Measurements from ENCODE around the gene KCNQ1.

DNA sequence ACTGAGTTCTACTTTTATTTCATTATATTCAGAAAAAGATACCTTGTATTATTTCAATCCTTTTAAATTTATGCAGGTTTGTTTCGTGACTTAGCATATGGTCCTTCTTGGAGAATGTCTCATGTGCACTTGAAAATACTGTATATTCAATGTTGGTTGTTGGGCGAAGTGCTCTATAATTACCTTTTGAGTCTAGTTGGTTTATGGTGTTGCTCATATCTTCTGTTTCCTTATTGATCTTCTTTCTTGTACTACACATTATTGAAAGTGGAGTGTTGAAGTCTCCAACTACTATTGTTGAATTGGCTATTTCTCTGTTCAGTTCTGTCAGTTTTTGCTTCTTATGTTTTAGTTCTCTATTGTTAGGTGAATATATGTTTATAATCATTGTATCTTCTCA, 164.5 kb downstream of the KCNQ1 start:
- TF ChIP-seq, protein P1, sequence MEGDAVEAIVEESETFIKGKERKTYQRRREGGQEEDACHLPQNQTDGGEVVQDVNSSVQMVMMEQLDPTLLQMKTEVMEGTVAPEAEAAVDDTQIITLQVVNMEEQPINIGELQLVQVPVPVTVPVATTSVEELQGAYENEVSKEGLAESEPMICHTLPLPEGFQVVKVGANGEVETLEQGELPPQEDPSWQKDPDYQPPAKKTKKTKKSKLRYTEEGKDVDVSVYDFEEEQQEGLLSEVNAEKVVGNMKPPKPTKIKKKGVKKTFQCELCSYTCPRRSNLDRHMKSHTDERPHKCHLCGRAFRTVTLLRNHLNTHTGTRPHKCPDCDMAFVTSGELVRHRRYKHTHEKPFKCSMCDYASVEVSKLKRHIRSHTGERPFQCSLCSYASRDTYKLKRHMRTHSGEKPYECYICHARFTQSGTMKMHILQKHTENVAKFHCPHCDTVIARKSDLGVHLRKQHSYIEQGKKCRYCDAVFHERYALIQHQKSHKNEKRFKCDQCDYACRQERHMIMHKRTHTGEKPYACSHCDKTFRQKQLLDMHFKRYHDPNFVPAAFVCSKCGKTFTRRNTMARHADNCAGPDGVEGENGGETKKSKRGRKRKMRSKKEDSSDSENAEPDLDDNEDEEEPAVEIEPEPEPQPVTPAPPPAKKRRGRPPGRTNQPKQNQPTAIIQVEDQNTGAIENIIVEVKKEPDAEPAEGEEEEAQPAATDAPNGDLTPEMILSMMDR (IDR thresholded peaks at IDR 0.05; ENCODE audit: low read length) = no peak
- no peak for TF ChIP-seq EZH2 (IDR thresholded peaks at IDR 0.05; ENCODE audit: borderline replicate concordance, low read length)
